Measurements from ENCODE around the gene LMTK2.

DNA sequence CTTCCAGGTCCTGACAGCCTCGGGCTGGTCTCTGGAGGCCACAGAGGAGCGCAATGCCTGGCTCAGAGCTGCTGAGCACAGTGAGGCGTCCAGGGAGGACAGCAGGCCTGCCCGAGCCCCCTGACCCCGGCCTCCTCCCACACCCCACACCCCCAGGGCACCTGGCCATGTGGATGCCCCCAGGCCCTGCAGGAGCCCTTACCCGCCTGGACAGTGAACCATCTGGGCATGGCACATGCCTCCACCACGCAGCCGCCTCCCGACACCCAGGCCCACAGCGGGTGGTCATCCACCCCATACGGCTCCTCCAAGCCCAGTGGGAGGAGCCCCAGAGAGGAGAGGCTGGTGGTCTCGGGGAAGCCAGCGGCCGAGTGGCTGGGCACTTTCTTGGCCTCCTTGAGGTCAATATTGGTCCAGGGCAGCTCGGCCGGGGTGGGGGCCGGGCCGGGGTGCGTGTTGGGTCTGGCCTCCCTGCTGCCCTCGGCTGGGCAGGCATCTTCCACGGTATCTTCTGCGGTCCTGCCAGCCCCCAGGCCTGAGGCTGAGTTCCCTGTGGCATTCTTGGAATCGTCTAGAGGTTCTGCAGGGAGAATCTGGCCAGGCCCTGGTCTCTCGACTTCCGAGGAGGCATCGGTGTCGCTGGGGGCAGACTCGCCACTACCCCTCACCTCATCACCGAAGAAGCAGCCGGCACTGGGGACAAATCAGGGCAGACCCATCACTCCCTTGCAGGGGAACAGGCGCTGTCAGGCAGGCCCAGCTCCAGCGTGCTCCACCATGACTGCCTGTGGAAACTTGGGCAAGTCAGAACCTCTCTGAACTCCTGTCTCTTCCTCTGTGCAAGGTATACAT, 126.8 kb downstream of the LMTK2 start:
- TF ChIP-seq EZH2 (IDR thresholded peaks at IDR 0.05; ENCODE audit: insufficient read depth, poor library complexity, severe bottlenecking) (no peak), EZH2phosphoT487 (IDR thresholded peaks at IDR 0.05; ENCODE audit: insufficient read depth, low read depth) (no peak)
